Prostate gland (tissue), 2 donors: Measurements from ENCODE around the gene TSPAN1.
A peak's percentile ranks its signal among the peaks of the same experiment; 100 is the strongest.

Experiments used
- CTCF ChIP-seq, 4 experiments: fragments of 200-600 bp in 2 of 4; fragments of 450-650 bp in 2 of 4; sonication (generic) in 2 of 4; IDR thresholded peaks; 1 replicate in 3 of 4; 2 replicates in 1 of 4; pipeline ENCODE4 v1.5.1; 2016 to 2019; ENCODE audit warnings: antibody characterized with exemption in 4 of 4, mild to moderate bottlenecking in 2 of 4, moderate library complexity in 2 of 4
- POLR2A ChIP-seq: fragments of 450-650 bp; IDR thresholded peaks from one replicate; pipeline ENCODE4 v1.6.1; 2016; ENCODE audit warnings: antibody characterized with exemption, mild to moderate bottlenecking
- POLR2AphosphoS5 ChIP-seq: sonication (generic); formaldehyde crosslinking; IDR thresholded peaks from one replicate; pipeline ENCODE4 v1.6.1; 2017; ENCODE audit warnings: antibody characterized with exemption

GRCh38 chr1:46134660-46135331 is 40.1 kb upstream of the TSPAN1 start:
- TF ChIP-seq CTCF (IDR thresholded peaks at IDR 0.05) = no peak
- TF ChIP-seq POLR2A = no peak
- TF ChIP-seq POLR2AphosphoS5 = peak; percentile 44
